ENCODE results near the gene FAM200A.

FAM200A gene

DNA sequence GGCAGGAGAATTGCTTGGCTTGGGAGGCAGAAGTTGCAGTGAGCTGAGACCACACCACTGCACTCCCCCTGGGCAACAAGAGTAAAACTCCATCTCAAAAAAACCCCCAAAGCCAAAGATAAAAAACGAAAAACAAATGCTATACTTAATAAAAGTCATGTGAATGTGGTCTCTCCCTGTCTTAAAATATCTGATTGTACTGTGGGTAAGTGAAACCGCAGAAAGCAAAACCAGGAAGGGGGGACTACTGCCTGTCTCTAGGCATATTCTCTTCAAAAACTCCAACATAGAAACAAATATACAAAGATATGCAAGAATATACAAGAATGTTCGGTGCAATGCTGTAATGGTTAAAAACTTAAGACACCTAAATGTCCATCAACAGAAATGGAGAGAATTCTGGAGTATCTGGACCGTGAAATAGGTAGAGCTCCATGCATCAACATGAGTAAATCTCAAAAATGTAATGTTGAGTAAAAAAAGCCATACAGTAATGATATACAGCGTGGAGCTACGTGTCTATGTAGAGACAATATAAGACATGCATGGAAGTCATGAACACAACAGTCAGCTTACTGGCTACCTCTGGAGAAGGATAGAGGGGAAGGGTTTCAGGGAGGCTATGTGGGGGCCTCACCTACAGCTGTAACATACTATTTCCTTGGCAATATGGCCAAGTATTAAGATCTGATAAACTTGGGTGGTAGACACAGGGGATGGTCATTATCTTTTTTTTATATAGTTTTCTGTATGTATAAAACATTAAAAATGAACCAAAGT, 54.0 kb downstream of the FAM200A start:
- no peaks in the 10 kb centered on the region for H3K27me3 ChIP-seq (ENCODE audit: control insufficient read depth in 5 of 5, insufficient read depth in 4 of 5, low read length in 5 of 5)
- peaks cover 9 to 33% (median 31%) of the 10 kb centered on the region in 5 donors for H3K4me1 ChIP-seq (ENCODE audit: control insufficient read depth in 5 of 5, insufficient read depth in 5 of 5, low read length in 5 of 5)
- peaks cover 5 to 18% (median 16%) of the 10 kb centered on the region in 5 donors for H3K9me3 ChIP-seq (ENCODE audit: control insufficient read depth in 5 of 5, low read length in 5 of 5)
- H3K36me3 ChIP-seq (ENCODE audit: control insufficient read depth in 5 of 5, insufficient read depth in 5 of 5, low read length in 5 of 5), result peaks cover 8 to 36% (median 24%) of the 10 kb centered on the region in 5 donors
- H3K9ac ChIP-seq (ENCODE audit: low read length in 5 of 5), result peak overlapping the region; percentile 21 to 97 (median 82)
- H3K27ac ChIP-seq (ENCODE audit: low read depth, low read length), result no peak overlapping the region
- peak overlapping the region; percentile 83 to 100 (median 98) for H3K4me3 ChIP-seq (ENCODE audit: low read depth in 1 of 5, low read length in 5 of 5)
